Activated CD8-positive, alpha-beta memory T cell treated with anti-CD3 and anti-CD28 coated beads, Interleukin-2, amount 10 ng/mL, durations not matched to agents 7 days and 5 days (primary cell): ENCODE results near the gene TTC9B. TPM values are rescaled to one million over a fixed set of nuclear protein-coding genes. Genes with fewer than 3 reads are reported as not detected.

Experiments
- ATAC-seq: fragments of 150-1000 bp; cut with Tn5 transposase; one replicate; pipeline ENCODE4 v1.10.0; 2021; ENCODE audit warnings: moderate library complexity
- CTCF ChIA-PET: fragments of 350-600 bp; sonication (Branson Sonifier 250); formaldehyde crosslinking; loops from one replicate; lab custom pipeline; 2021; ENCODE audit warnings: antibody characterized with exemption; lab: Charles Lee
- DNase-seq: peaks from one replicate; pipeline ENCODE4 v3.0.0-alpha.2; 2020
- H3K27ac Mint-ChIP-seq: one replicate; pipeline ENCODE4 v1.8.0; 2021; ENCODE audit warnings: mild to moderate bottlenecking, mixed read lengths
- H3K27me3 Mint-ChIP-seq: one replicate; pipeline ENCODE4 v1.8.0; 2021; ENCODE audit warnings: mixed read lengths
- H3K36me3 Mint-ChIP-seq: one replicate; pipeline ENCODE4 v1.8.0; 2021; ENCODE audit warnings: mild to moderate bottlenecking, mixed read lengths
- H3K4me1 Mint-ChIP-seq: one replicate; pipeline ENCODE4 v1.8.0; 2021; ENCODE audit warnings: mixed read lengths
- H3K4me3 Mint-ChIP-seq: one replicate; pipeline ENCODE4 v1.8.0; 2021; ENCODE audit warnings: mild to moderate bottlenecking, moderate library complexity, mixed read lengths
- H3K9me3 Mint-ChIP-seq: one replicate; pipeline ENCODE4 v1.8.0; 2022; ENCODE audit warnings: low read depth, mixed read lengths
- total RNA-seq, 2 experiments: library from RNA; stranded (reverse); gene quantifications; one replicate each; pipeline ENCODE4 v1.2.3, GENCODE V29; 2021

TTC9B gene
- total RNA-seq: not detected

GRCh38 chr19:40217934-40218890, at the start of gene TTC9B:
Gene TTC9B, minus strand, starts transcription at chr19:40218384. Its CDS starts 3 bp downstream, at chr19:40218381.
- no peak within 1 kb of the TSS for H3K27ac Mint-ChIP-seq
- peaks cover 41% of the 10 kb centered on the region for H3K27me3 Mint-ChIP-seq
- no peak within 1 kb of the TSS for H3K4me3 Mint-ChIP-seq

DNA sequence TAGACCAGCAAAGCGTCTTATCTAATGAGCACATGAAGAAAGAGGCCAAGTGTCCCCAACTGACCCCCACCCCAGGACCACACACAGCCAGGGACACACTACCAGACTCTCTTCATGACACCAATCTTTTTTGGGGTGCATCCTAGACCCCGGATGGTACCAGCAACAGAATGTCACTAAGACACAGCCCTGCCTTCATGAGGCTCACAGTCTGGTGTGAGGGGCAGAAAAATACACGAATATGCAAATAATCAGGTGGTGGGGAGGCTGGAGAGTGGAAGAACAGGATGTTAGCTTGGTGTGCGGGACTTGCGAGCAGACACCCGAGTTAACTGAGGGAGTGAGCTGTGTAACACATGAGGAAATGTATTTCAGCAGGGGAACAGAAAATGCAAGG, 49.4 kb upstream of the TTC9B start:
- H3K36me3 Mint-ChIP-seq: peaks cover 13% of the 10 kb centered on the region
- H3K4me3 Mint-ChIP-seq: no peak overlapping the region
- peaks cover 11% of the 10 kb centered on the region for H3K4me1 Mint-ChIP-seq
- no peak overlapping the region for H3K27ac Mint-ChIP-seq
- ATAC-seq: no peak
- H3K9me3 Mint-ChIP-seq: no peaks in the 10 kb centered on the region
- CTCF ChIA-PET: interaction anchor here (1.4 kb wide), 1 partner anchor 38 kb away, joined by 3 read pairs; no protein-coding TSS in a partner anchor
- H3K27me3 Mint-ChIP-seq: no peaks in the 10 kb centered on the region
- no peak for DNase-seq

More at GRCh38 chr19:40217934-40218890, at the start of gene TTC9B:
- Mint-ChIP-seq H3K4me1 (peaks cover 9% of the 10 kb centered on the region), H3K9me3 (peaks cover 3% of the 10 kb centered on the region), H3K36me3 (peaks cover 3% of the 10 kb centered on the region)
- DNase-seq (peak; percentile 60), ATAC-seq (peak; percentile 70)
- CTCF ChIA-PET: interaction anchor here (0.6 to 1.9 kb wide), 7 partner anchors 9 to 473 kb away, joined by 3 to 11 read pairs (median 3); partner anchors contain the start of gene CCNP

GRCh38 chr19:40266912-40267600, 48.9 kb upstream of the TTC9B start:
- H3K36me3 Mint-ChIP-seq: peaks cover 16% of the 10 kb centered on the region
- no peak for ATAC-seq
- CTCF ChIA-PET: interaction anchor here (1.4 kb wide), 1 partner anchor 38 kb away, joined by 3 read pairs; no protein-coding TSS in a partner anchor
- DNase-seq: no peak
- peaks cover 6% of the 10 kb centered on the region for H3K4me1 Mint-ChIP-seq
- H3K9me3 Mint-ChIP-seq: no peaks in the 10 kb centered on the region
- H3K27me3 Mint-ChIP-seq: no peaks in the 10 kb centered on the region
- no peak overlapping the region for H3K27ac Mint-ChIP-seq
- H3K4me3 Mint-ChIP-seq: no peak overlapping the region

DNA sequence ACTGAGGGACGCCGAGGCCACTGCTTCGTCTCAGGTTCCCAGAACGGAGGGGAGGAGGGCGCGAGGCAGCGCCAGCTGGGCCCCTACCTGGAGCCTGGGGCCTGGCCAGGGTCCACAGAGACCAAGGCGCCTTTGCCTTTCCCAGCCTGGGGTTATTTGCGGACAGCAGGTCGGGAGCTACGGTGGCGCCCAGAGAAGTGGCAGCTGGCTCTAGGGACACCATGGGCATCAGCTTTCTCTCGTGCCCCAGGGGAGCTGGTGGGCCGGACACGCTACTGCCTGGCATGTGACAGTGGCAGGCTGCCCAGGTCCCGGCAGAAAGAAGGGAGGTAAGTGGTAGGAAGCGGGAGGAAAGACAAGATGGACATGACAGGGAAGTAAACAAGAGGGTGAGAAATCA, 47.9 kb upstream of the TTC9B start:
- peaks cover 16% of the 10 kb centered on the region for H3K36me3 Mint-ChIP-seq
- H3K4me3 Mint-ChIP-seq: no peak overlapping the region
- H3K9me3 Mint-ChIP-seq: no peaks in the 10 kb centered on the region
- H3K27me3 Mint-ChIP-seq: no peaks in the 10 kb centered on the region
- CTCF ChIA-PET: interaction anchor here (1.4 kb wide), 1 partner anchor 39 kb away, joined by 3 read pairs; no protein-coding TSS in a partner anchor
- no peak for ATAC-seq
- DNase-seq: no peak
- H3K4me1 Mint-ChIP-seq: no peaks in the 10 kb centered on the region
- H3K27ac Mint-ChIP-seq: no peak overlapping the region

DNA sequence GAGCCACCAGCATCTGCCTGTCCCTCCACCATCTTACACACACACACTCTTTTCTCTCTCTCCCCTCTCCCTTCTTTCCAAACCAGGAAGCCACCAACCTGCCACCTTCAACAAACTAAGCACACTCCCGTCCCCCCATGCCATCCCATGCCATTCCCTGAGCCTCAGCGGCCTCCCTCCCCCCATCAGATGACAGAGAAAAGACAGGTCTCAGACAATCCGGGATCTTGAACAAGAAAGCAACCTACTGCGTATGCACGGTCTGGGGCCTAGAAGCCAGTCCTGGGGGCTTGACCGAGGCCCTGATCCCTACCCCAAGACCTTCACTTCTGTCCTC, 47.5 kb upstream of the TTC9B start:
- ATAC-seq (no peak), DNase-seq (no peak)
- Mint-ChIP-seq H3K27ac (no peak overlapping the region), H3K4me3 (no peak overlapping the region), H3K27me3 (no peaks in the 10 kb centered on the region), H3K36me3 (peaks cover 16% of the 10 kb centered on the region), H3K9me3 (no peaks in the 10 kb centered on the region), H3K4me1 (no peaks in the 10 kb centered on the region)
- CTCF ChIA-PET: no interaction called here

- Mint-ChIP-seq H3K4me3 (no peak overlapping the region), H3K27ac (no peak overlapping the region), H3K27me3 (no peaks in the 10 kb centered on the region), H3K36me3 (peaks cover 16% of the 10 kb centered on the region), H3K4me1 (no peaks in the 10 kb centered on the region), H3K9me3 (no peaks in the 10 kb centered on the region)
- ATAC-seq (no peak), DNase-seq (no peak)
- CTCF ChIA-PET: no interaction called here
These were observed 47.0 kb upstream of the TTC9B start for GRCh38 chr19:40265055-40265762.

GRCh38 chr19:40264314-40265054, 46.3 kb upstream of the TTC9B start:
- no peak for ATAC-seq
- DNase-seq: no peak
- H3K4me1 Mint-ChIP-seq: no peaks in the 10 kb centered on the region
- CTCF ChIA-PET: no interaction called here
- no peaks in the 10 kb centered on the region for H3K9me3 Mint-ChIP-seq
- H3K36me3 Mint-ChIP-seq: peaks cover 14% of the 10 kb centered on the region
- H3K27me3 Mint-ChIP-seq: no peaks in the 10 kb centered on the region
- no peak overlapping the region for H3K4me3 Mint-ChIP-seq
- H3K27ac Mint-ChIP-seq: no peak overlapping the region

DNA sequence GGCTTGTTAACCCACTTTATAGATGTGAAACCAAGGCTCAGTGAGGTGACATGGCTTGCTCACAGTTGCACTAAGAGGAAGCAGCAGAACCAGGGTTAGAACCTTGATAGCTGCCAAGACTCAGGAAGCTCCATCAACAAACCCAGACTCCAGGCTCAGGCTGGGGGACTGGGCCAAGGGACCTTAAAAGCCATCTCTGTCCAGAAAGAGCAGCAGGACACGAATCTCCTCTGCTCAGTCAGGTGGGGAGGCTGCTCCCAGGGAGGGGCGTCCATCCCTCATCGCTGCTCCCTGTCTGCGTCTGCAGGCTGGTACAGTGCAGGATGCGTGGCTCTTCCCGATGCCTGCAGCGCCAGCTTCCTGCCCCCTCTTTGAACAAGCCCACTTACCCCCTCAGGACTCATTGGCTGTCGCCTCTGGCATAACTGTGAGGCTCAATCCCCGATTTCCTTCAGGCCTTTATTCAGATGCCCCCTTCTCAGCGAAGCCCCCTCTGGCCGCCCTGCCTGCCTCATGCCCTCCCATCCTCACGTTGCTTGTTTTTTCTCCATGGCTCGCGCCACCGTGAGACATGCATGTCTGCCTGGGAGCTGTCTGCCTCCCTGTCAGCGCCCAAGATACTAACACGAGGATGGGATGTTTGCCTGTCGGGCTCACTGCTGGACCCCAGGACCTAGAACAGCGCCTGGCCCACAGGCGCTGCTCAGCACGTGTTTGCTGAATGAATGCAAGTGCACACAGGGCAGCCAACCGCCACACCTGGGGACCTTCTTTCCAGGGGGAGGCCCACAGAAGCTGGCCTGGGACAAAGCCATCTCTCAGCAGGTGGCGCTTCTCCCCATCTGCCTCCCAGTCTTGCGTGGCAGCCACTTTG, 45.5 kb upstream of the TTC9B start:
- DNase-seq: no peak
- no peak overlapping the region for H3K27ac Mint-ChIP-seq
- H3K27me3 Mint-ChIP-seq: no peaks in the 10 kb centered on the region
- no peak overlapping the region for H3K4me3 Mint-ChIP-seq
- ATAC-seq: no peak
- no peaks in the 10 kb centered on the region for H3K9me3 Mint-ChIP-seq
- H3K36me3 Mint-ChIP-seq: peaks cover 13% of the 10 kb centered on the region
- CTCF ChIA-PET: no interaction called here
- peaks cover 1% of the 10 kb centered on the region for H3K4me1 Mint-ChIP-seq

DNA sequence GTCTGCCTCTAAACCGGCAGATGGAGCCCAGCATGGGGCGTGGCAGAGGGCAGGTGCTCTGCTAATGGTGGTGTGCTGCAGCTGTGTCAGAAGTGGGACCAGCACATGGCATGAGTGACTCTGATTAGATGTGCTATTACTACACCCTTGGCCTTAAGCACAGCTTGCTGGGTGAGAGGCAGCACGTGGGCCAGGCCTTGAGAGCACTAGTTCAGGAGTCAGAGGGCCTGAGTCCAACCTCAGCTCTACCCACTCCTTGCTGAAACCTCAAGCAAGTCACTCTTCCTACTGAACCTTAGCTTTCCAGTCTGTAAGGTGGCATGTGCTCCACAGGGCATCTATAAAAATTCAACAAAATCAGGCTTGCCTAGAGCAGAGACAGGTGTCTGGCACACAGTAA, 44.2 kb upstream of the TTC9B start:
- Mint-ChIP-seq H3K36me3 (peaks cover 15% of the 10 kb centered on the region), H3K27me3 (no peaks in the 10 kb centered on the region), H3K4me3 (no peak overlapping the region), H3K27ac (no peak overlapping the region), H3K9me3 (no peaks in the 10 kb centered on the region), H3K4me1 (peaks cover 1% of the 10 kb centered on the region)
- DNase-seq (no peak), ATAC-seq (no peak)
- CTCF ChIA-PET: no interaction called here

- ATAC-seq: no peak
- no peak overlapping the region for H3K27ac Mint-ChIP-seq
- peaks cover 1% of the 10 kb centered on the region for H3K4me1 Mint-ChIP-seq
- no peak overlapping the region for H3K4me3 Mint-ChIP-seq
- peaks cover 16% of the 10 kb centered on the region for H3K36me3 Mint-ChIP-seq
- no peaks in the 10 kb centered on the region for H3K27me3 Mint-ChIP-seq
- no peaks in the 10 kb centered on the region for H3K9me3 Mint-ChIP-seq
- CTCF ChIA-PET: no interaction called here
- no peak for DNase-seq
These were observed 43.4 kb upstream of the TTC9B start for GRCh38 chr19:40261631-40262030.

DNA sequence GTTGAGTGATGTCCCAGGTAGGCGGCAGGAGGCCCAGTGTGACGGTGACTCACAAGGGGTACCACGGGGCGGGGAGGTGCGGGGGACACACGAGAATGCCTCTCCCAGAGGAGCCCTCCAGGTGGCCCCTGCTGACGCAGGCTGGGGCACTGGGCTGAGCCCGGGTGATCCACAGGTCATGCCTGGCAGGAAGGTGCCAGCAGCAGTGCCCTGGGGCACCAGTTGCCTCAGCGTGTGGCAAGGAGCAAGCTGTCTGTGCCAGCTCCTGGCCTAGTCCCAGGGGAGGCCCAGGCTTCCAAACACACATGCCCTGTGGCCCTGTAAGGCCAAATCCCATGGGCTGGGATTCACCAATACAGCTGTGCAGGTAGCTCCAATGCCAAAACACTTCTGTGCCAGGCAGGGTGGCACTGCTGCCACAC, 38.9 kb upstream of the TTC9B start:
- H3K9me3 Mint-ChIP-seq: no peaks in the 10 kb centered on the region
- H3K4me1 Mint-ChIP-seq: peaks cover 1% of the 10 kb centered on the region
- H3K36me3 Mint-ChIP-seq: peaks cover 7% of the 10 kb centered on the region
- no peak overlapping the region for H3K4me3 Mint-ChIP-seq
- no peaks in the 10 kb centered on the region for H3K27me3 Mint-ChIP-seq
- CTCF ChIA-PET: no interaction called here
- no peak for DNase-seq
- H3K27ac Mint-ChIP-seq: no peak overlapping the region
- ATAC-seq: no peak

- CTCF ChIA-PET: no interaction called here
- H3K4me1 Mint-ChIP-seq: peaks cover 1% of the 10 kb centered on the region
- H3K9me3 Mint-ChIP-seq: no peaks in the 10 kb centered on the region
- peaks cover 7% of the 10 kb centered on the region for H3K36me3 Mint-ChIP-seq
- no peak overlapping the region for H3K27ac Mint-ChIP-seq
- no peak for DNase-seq
- no peak overlapping the region for H3K4me3 Mint-ChIP-seq
- no peak for ATAC-seq
- H3K27me3 Mint-ChIP-seq: no peaks in the 10 kb centered on the region
These were observed 38.3 kb upstream of the TTC9B start for GRCh38 chr19:40256512-40256911.
